Choroid plexus epithelial cell (primary cell): Measurements from ENCODE around the gene PBX4.

ENCODE experiments used
- DNase-seq: peaks from one replicate; pipeline ENCODE4 v3.0.0-alpha.2; 2010; ENCODE audit warnings: low read depth
- H3K4me3 ChIP-seq: 2 replicates; pipeline ENCODE4 v1.5.1; 2011; ENCODE audit warnings: low read depth, mild to moderate bottlenecking, control low read depth, low read length, moderate library complexity
- TF ChIP-seq, protein P1 (sequence below): conservative IDR thresholded peaks from 2 replicates; pipeline ENCODE4 v1.5.1; 2011; ENCODE audit warnings: low read depth, mild to moderate bottlenecking, control low read depth, inconsistent platforms, low read length, moderate library complexity

PBX4 gene

DNA sequence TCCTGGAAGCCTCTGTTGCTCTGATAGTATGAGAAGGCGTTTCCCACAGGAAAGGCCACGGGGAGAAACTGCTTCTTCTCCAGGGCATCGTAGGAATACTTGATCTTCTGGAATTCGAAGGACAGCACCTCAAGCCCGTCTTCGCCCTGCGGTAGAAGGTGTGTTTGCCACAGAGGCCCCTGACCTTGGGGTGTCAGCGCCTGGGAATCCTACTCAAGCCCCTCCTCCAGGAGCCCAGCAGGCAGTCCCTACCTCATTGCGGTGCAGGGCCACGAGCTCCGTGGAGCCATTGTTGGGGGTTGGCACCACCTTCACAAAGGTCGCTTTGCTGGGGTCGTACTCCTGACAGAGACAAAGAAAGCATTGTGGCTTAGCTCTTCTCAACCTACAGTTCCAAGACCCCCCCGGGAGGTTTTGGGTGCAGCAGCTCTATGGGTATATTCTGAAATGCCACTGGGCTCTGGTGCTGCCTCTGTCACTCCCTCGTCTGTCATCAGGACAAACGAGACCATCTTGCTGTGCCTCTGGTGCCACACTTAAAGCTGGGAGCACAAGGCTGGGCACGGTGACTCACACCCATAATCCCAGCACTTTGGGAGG, 41.3 kb upstream of the PBX4 start:
- no peak for DNase-seq
- no peak overlapping the region for H3K4me3 ChIP-seq
- TF ChIP-seq, protein P1, sequence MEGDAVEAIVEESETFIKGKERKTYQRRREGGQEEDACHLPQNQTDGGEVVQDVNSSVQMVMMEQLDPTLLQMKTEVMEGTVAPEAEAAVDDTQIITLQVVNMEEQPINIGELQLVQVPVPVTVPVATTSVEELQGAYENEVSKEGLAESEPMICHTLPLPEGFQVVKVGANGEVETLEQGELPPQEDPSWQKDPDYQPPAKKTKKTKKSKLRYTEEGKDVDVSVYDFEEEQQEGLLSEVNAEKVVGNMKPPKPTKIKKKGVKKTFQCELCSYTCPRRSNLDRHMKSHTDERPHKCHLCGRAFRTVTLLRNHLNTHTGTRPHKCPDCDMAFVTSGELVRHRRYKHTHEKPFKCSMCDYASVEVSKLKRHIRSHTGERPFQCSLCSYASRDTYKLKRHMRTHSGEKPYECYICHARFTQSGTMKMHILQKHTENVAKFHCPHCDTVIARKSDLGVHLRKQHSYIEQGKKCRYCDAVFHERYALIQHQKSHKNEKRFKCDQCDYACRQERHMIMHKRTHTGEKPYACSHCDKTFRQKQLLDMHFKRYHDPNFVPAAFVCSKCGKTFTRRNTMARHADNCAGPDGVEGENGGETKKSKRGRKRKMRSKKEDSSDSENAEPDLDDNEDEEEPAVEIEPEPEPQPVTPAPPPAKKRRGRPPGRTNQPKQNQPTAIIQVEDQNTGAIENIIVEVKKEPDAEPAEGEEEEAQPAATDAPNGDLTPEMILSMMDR: no peak

DNA sequence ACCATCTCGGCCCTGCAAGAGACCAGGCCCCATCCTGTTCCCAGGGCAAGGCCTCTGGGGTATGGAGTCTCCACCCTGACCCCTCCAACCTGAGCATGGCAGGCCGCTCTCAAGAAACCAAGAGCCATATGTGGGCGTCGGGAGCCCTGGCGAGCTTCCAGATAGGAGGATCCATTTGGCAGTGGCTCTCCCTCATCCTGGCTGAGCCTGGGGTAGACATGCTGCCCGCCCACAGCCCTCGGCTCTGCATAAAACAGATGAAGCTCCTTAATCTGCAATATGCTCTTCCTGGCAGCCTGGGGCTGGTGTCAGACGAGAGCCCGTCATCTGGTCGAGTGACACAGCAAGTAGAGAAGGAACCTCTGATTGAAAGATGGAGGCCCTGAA, 38.9 kb upstream of the PBX4 start:
- no peak for DNase-seq
- TF ChIP-seq, protein P1: no peak
- no peak overlapping the region for H3K4me3 ChIP-seq

DNA sequence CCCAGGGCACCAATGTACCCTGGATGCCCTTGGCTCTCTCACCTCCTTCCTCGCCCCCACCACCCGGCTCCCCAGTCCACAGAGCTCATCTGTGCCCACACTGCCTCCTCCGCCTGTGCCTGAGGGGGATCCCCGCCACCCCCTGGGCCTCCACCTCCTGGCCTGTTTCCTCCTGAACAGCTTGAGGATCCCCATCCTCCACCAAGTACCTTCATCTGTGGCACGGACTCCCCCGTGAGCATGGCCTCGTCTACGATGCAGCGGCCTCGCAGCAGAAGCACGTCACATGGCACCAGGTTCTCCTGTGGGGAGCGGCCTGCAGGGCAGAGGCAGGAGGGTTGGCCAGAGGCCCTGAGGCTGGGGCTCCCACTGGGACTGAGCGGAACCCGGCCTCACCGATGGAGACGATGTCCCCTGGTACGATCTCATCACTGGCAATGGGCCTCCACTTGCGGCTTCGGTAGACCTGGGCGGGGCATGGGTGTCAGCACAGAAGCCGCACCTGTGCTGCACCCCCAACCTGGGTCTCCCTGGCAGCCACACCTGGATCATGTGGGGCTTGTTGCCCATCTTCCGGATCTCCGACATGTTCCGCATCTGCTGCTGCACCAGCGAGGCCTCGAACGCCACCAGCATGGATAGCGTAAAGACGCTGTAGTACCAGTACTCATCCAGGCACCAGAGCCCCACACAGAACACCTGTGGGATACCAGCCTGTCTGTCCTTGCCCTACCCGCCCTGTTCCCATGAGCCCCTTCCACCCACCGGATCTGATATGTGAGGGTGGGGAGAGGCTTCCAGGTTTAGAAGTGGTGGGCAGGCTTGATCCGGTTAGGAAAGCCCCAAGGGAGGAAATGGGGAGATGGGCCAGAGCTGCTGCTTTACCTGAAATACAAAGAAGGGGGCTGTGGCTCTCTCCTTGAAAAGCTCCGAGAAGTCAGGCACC, 38.2 kb upstream of the PBX4 start:
- H3K4me3 ChIP-seq: no peak overlapping the region
- no peak for DNase-seq
- TF ChIP-seq, protein P1: no peak

DNA sequence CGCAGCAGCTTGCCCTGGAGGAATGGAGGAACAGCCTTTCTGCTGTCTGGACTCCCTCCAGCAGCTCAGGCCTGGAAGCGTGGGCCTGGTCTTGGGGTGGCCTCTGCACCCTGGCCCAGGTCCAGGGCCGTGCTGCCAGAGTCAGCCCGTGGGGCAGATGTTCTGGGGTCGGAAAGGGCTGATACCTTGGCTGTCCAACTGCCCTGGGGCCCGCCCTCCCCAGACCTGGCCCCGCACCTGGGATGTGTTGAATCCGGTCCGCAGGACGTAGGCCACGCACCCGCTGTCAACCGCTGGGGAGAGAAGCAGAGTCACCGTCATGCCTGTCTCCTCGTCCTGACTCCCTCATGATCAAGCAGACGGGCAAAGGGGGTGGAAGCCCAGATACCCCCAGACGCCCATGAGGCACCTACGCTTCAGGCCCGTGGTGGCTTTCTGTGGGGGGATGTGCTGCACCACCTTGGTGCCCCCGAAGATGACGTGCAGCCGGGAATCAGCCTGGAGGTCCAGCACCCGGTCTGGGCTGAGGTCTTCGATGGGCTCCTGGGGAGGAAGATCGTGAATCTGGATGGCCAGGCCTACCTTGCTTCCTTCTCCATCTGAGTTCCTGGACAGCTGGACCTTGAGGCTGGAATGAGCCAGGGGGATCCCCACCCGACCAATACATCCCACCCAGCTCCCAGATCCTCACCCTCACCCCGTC, 37.3 kb upstream of the PBX4 start:
- no peak overlapping the region for H3K4me3 ChIP-seq

DNA sequence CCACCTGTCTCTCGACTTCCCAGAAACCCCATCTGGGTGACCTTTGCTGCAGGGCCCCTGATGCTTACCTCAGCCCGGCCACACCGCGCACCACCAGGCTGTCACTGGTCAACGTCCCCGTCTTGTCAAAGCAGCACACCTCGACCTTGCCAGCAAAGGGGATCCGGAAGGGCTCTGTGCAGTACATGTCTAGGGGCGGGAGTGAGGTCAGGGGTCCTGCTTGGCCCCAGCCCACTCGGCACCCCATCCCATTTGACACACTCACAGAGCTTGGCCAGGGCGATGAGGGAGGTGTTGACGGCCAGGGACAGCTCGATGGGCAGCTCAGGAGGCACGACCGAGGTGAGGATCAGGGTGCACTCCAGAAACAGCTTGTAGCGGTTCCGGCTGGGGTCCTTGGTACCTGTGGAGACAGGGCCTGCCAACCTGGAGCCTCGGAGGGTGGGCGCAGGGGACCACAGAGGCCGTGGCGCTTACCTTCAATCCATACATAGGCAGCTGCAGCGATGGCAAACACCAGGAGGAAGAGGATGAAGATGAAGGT, 36.6 kb upstream of the PBX4 start:
- no peak overlapping the region for H3K4me3 ChIP-seq
- TF ChIP-seq, protein P1: no peak
- no peak for DNase-seq

More for the DNA sequence above, 37.3 kb upstream of the PBX4 start:
- no peak for DNase-seq
- TF ChIP-seq, protein P1: no peak

DNA sequence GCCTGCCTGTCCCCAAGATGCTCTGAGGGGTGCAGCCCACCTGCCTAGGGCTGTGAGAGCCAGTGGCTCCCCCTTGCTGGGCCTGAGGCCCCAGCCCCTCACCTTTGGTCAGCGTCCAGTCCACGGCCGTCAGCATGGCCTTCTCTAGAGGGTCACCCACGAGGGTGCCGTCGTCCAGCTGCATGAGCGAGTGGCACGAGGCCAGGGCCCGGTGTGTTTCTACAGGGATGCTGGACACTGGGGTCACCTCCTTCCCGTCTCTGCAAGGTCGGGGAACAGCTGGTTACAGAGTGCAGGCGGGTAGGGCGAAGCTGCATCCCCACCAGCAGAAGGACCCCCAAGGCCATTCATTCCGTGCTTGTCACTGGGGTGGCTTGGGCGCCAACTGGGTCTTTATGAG, 36.0 kb upstream of the PBX4 start:
- H3K4me3 ChIP-seq: no peak overlapping the region
- TF ChIP-seq, protein P1: no peak
- no peak for DNase-seq
